GM13976 (cell line): ENCODE results near the gene AAK1.

ENCODE experiments used
- DNase-seq: peaks from one replicate; pipeline ENCODE4 v3.0.0; 2012; ENCODE audit warnings: low spot score
- in situ Hi-C: fragments of 300-500 bp; cut with MboI; formaldehyde crosslinking; loops from one replicate; pipeline ENCODE4 v1.12.0; 2022; ENCODE audit warnings: low sequenced_read_pairs, mixed read lengths, inconsistent platforms; ENCODE audit not compliant: unreplicated experiment
- TF ChIP-seq, protein P1 (sequence below): IDR thresholded peaks from 2 replicates; pipeline ENCODE4 v1.5.1; 2012; ENCODE audit warnings: borderline replicate concordance, mild to moderate bottlenecking; ENCODE audit not compliant: insufficient read depth; ENCODE audit errors: extremely low read depth, missing control alignments, control extremely low read depth

AAK1 gene

DNA sequence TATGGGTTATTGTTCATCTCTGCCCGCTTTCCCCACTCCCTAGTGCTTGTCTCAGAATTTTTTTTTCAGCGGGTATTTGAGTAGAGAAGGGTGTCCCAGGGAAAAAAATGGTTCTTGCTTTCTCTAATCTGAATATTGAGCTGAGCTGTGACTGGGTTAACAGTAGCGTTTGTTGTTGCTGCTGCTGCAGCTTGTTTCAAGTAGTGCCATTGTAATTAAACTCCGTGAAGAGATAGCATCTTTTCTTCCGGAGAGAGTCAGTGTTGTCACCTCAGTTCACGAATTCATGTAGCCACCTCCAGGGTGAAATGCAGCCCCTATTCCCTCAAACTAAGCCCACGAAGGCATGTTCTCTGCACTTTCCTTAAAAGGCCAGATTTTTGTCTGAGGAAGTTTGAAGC, 1.5 kb upstream of the AAK1 start:
- in situ Hi-C loops: no loop called here
- no peak for DNase-seq
- TF ChIP-seq, protein P1, sequence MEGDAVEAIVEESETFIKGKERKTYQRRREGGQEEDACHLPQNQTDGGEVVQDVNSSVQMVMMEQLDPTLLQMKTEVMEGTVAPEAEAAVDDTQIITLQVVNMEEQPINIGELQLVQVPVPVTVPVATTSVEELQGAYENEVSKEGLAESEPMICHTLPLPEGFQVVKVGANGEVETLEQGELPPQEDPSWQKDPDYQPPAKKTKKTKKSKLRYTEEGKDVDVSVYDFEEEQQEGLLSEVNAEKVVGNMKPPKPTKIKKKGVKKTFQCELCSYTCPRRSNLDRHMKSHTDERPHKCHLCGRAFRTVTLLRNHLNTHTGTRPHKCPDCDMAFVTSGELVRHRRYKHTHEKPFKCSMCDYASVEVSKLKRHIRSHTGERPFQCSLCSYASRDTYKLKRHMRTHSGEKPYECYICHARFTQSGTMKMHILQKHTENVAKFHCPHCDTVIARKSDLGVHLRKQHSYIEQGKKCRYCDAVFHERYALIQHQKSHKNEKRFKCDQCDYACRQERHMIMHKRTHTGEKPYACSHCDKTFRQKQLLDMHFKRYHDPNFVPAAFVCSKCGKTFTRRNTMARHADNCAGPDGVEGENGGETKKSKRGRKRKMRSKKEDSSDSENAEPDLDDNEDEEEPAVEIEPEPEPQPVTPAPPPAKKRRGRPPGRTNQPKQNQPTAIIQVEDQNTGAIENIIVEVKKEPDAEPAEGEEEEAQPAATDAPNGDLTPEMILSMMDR: no peak

DNA sequence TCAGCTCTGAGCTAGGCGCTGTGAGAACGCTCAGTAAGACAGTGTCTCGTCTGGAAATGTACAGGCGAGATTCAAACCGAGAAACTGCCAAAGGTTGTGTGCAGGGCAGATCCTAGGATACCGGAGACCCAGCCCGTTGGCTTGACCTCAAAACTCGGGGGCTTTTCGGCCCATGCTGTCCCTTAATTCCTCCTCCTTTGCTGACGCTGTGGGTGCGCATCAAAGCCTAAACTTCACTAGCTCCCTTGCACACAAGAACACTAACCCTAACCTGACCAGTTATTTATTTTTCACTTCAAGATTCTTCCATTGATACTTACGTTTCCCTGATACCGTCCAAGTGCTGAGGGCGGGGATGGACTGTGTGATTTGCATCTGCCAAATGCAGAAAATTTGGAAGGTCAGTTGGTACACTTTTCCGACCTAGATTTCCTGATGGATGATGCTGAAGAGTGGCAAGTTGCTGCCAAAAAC, 1.0 kb upstream of the AAK1 start:
- TF ChIP-seq, protein P1: no peak
- in situ Hi-C loops: no loop called here
- no peak for DNase-seq

DNA sequence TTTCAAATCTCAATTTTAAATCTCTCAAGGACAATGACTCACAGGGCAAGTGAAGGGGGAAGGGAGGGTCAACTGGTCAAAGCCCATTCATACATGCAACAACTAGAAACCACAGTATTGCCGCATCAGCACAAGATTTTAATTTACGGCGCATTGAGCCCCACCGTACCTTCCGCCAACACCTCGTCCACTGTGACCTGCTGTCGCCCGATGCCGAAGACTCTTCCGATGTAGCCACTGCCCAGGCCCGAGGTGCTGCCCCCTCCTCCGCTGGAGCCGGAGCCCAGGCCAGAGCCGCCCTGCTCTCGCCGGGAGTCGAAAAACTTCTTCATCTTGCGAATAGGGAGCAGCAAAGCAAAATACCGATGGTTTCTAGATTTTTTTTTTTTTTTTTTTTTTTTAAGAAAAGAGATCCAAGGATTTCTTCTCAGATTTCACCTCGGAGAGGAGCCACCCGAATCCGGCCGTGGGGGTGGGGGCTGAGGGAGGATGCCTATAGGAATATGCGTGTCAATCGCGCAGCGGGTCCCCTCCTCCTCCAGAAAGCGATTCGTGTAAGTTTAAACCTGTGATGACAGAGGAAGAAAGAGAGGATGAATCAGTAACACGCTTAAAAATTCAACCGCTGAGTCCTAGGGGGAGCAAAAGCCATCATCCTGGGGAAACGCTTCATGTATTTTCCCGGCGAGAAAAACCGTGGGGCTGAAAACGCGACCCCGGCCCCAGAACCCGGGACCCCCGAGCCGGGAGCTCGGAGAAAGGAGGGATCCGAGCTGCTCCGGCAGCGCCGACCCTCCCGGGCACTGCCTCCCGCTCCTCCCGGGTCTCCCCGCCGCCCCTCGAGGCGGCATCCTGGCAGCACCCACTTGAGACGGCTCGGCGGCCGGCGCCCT, 584 bp downstream of the AAK1 start:
- TF ChIP-seq, protein P1: no peak
- in situ Hi-C loops: no loop called here
- DNase-seq: peak; percentile 57

DNA sequence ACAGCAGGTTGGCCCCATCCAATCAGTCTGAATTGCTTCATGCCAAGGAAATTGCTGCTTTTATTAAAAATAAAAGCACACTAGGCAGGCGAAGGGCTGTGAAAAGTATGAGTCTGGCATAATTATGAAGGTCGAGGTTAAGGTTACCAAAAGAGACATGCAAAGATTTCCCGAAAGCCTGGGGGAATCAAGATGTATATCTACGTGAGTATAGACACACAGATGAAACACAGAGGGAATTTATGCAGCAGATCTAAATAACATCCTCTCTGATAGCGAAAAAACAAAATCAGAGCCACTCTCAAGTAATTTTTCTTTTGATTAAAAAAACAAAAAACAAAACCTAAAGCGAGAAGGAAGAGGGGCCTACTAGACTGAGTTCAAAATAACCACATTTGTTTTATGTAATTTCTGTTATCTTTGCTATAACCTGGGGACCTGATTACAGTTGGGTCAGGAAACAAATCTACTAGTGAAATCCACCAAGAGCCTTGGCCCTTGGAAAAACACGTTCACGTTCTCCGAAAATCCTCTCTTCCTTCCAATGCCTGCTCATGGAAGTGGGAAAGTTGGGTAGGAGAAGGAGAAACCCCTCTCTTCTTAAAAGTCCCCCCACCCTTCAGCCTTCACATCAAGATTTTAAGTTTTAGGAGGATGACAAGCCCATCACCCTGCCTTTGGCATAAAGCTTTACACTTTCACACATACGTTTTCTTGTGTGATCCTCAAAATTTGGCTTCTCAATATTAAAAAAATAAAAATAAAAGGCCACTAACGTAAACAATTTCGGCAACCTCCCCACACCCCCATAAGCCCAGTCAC, 1.4 kb downstream of the AAK1 start:
- TF ChIP-seq, protein P1: no peak
- in situ Hi-C loops: no loop called here
- no peak for DNase-seq

DNA sequence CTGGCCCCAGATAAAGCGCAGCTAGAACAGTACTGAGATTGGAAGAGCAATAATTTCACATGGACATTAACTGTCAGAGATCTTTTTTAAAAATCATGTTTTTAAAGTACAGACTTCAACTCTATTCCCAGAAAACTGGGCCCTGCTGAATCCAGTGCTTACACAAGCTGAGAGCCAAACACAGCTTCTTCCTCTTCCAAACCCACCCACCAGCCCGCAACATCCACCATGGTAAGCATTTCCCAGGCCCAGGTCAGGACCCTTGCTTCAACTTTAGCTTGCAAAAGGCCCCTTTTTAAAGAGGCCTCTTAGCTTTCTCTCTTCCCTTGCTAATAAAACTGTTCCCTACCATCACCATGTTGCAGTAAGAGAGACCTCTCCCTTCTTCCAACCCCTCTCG, 2.1 kb downstream of the AAK1 start:
- in situ Hi-C loops: no loop called here
- TF ChIP-seq, protein P1: no peak
- no peak for DNase-seq

DNA sequence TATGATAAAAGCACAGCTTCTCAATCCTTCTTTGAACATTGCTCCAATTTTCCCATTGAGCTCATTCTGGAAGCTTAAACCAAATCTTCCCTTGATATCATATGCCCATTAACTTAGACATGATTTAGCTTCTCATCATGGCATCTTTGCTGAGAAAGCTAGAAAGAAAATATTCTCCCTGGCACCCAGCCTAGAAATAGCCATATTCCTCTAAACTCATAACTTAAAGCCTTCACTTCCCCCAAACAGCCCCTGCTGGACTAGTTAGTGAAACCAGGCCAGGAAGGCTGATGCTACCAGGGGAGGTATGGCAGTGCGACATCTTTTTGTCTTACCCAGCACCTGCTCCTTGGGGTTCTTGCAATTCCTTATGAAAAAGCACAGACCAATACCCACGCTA, 4.3 kb downstream of the AAK1 start:
- TF ChIP-seq, protein P1: no peak
- in situ Hi-C loops: no loop called here
- DNase-seq: no peak
